GM06990 (cell line): ENCODE data around the gene C2CD2.

Experiments used
- DNase-seq: peaks from one replicate; pipeline ENCODE4 v3.0.0-alpha.2; 2011; ENCODE audit not compliant: insufficient read length; ENCODE audit errors: extremely low read depth
- H3K27me3 ChIP-seq: replicated peaks from 2 replicates; pipeline ENCODE4 v1.6.0; 2011; ENCODE audit warnings: low read length; ENCODE audit not compliant: control insufficient read depth, insufficient read depth
- H3K36me3 ChIP-seq: 2 replicates; pipeline ENCODE4 v1.5.1; 2011; ENCODE audit warnings: low read length; ENCODE audit not compliant: control insufficient read depth, insufficient read depth
- H3K4me3 ChIP-seq: replicated peaks from 2 replicates; pipeline ENCODE4 v1.5.1; 2011; ENCODE audit warnings: low read depth, mild to moderate bottlenecking, control low read depth, low read length
- CTCF ChIP-seq: IDR thresholded peaks from 2 replicates; pipeline ENCODE4 v1.5.1; 2011; ENCODE audit warnings: low read length, control low read depth, mild to moderate bottlenecking, inconsistent platforms; ENCODE audit not compliant: insufficient read depth, poor library complexity, severe bottlenecking

C2CD2 gene

DNA sequence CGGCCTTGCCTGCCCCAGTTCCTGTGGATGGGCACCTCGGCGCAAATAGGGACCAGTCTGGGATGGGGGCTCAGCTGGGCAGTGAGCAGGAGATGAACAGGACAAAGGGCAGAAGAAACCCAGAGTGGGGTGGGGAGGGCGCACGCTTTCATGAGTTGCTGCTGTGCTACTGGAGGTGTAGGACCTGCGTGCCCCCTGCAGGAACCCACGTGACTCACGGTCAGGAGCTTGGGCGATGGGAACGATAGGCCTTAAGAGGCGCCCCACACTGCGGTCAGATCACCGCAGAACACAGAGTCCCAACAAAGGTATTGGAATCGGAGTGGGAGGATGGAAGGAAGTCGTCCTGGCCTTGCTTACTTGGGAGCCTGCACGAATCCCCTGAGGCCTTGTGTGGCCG is 91.8 kb downstream of the C2CD2 start:
- DNase-seq = peak; percentile 74
- TF ChIP-seq CTCF = peak; percentile 34
- peaks cover 13% of the 10 kb centered on the region for H3K36me3 ChIP-seq
- no peak overlapping the region for H3K4me3 ChIP-seq
- H3K27me3 ChIP-seq = no peaks in the 10 kb centered on the region

GRCh38 chr21:41861255-41861654 is 92.6 kb downstream of the C2CD2 start:
- no peaks in the 10 kb centered on the region for H3K27me3 ChIP-seq
- no peak for DNase-seq
- H3K4me3 ChIP-seq = no peak overlapping the region
- no peak for TF ChIP-seq CTCF
- peaks cover 17% of the 10 kb centered on the region for H3K36me3 ChIP-seq

GRCh38 chr21:41859297-41859980 is 94.4 kb downstream of the C2CD2 start:
- no peak for TF ChIP-seq CTCF

DNA sequence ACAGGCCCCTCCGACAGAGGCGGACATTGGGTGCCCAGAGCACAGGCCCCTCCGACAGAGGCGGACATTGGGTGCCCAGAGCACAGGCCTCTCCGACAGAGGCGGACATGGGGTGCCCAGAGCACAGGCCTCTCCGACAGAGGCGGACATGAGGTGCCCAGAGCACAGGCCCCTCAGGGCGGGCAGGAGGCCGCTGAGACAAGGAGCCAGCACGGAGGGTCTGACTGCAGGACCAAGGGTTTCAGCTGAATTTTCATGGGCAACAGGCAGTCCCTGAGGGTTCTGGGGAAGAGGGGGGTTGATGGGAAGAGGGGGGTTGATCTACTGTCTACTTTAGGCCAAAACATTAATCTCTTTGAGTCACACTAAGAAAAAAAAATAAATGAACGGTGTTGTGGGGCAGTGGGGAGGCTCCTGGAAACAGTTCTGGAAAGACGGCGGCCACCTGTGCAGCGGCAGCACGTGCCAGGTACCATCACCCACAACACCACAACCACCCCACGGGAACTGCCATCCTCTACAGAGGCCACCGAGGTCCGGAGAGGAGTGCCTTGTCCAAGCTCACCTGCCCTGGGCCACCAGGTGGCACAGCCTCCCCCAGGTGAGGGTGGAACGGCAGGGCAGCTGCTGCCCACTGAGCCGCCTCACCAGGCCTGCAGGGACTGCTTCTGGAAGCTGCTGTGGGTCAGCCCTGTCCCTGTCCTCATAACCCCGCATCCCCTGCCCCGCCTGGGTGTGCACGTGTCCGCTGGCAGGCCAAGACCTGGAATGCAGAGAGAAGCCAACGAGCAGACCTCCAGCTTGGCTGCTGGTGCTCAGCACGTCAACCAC is 95.1 kb downstream of the C2CD2 start:
- Histone ChIP-seq H3K27me3 (no peaks in the 10 kb centered on the region), H3K4me3 (no peak overlapping the region), H3K36me3 (peaks cover 32% of the 10 kb centered on the region)
- no peak for TF ChIP-seq CTCF
- no peak for DNase-seq

More at GRCh38 chr21:41859297-41859980, 94.4 kb downstream of the C2CD2 start:
- DNase-seq = no peak
- no peaks in the 10 kb centered on the region for H3K27me3 ChIP-seq
- H3K4me3 ChIP-seq = no peak overlapping the region
- H3K36me3 ChIP-seq = peaks cover 25% of the 10 kb centered on the region

- no peak for DNase-seq
- no peak for TF ChIP-seq CTCF
- no peaks in the 10 kb centered on the region for H3K27me3 ChIP-seq
- H3K4me3 ChIP-seq = no peak overlapping the region
- peaks cover 37% of the 10 kb centered on the region for H3K36me3 ChIP-seq
Measured at GRCh38 chr21:41857771-41858300, 96.0 kb downstream of the C2CD2 start.
